AG09309 (cell line): Measurements from ENCODE around the gene NRG3.

Experiments used
- DNase-seq: peaks from one replicate; pipeline ENCODE4 v3.0.0-alpha.2; 2010; ENCODE audit warnings: low read depth
- H3K4me3 ChIP-seq: 2 replicates; pipeline ENCODE4 v1.5.1; 2011; ENCODE audit warnings: mild to moderate bottlenecking, low read depth, low read length, moderate library complexity; ENCODE audit not compliant: control insufficient read depth
- TF ChIP-seq, protein P1 (sequence below): IDR thresholded peaks from 2 replicates; pipeline ENCODE4 v1.5.1; 2011; ENCODE audit warnings: mild to moderate bottlenecking, low read depth, low read length, inconsistent platforms; ENCODE audit not compliant: insufficient read depth, control insufficient read depth; ENCODE audit errors: missing control alignments

NRG3 gene

DNA sequence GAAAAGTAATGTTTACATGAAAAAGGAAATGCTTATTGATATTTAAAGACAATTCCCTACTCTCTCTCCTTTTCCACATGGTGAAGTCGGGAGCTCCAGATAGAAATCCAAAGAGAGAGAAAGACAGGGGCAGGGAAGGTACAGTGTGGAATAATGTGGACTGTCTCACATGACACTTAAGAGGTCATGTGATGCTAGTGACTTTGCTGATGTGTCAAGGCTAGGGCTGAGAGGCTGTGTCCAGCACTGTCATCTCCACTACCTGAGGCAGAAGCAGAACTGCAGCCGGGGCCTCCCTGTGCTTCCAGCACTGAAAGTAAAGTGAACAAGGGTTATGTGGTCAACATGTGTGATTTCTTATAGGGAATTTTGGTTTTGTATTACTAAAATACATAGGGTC lies 26.0 kb downstream of the NRG3 start:
- H3K4me3 ChIP-seq = no peak overlapping the region
- DNase-seq = no peak
- TF ChIP-seq, protein P1, sequence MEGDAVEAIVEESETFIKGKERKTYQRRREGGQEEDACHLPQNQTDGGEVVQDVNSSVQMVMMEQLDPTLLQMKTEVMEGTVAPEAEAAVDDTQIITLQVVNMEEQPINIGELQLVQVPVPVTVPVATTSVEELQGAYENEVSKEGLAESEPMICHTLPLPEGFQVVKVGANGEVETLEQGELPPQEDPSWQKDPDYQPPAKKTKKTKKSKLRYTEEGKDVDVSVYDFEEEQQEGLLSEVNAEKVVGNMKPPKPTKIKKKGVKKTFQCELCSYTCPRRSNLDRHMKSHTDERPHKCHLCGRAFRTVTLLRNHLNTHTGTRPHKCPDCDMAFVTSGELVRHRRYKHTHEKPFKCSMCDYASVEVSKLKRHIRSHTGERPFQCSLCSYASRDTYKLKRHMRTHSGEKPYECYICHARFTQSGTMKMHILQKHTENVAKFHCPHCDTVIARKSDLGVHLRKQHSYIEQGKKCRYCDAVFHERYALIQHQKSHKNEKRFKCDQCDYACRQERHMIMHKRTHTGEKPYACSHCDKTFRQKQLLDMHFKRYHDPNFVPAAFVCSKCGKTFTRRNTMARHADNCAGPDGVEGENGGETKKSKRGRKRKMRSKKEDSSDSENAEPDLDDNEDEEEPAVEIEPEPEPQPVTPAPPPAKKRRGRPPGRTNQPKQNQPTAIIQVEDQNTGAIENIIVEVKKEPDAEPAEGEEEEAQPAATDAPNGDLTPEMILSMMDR = no peak

DNA sequence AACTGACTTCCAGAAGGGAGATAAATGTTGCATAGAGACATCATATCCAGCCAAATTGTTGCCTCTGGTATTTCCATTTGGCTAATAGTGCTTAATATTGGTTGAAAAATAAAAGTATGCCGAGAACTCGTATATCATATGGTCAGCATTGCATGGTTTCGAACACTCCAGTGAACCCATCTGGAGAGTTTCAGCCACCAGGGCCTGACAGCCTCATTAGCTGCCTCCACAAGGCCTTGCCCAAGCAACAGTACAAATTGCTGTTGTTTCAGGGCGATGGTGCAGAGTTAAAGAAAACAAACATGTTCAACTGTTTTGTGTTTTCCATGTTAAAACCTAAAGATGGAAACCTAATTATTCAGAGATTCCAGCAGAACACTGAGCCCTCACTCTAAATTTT lies 28.5 kb downstream of the NRG3 start:
- no peak overlapping the region for H3K4me3 ChIP-seq
- TF ChIP-seq, protein P1 = no peak
- DNase-seq = no peak

DNA sequence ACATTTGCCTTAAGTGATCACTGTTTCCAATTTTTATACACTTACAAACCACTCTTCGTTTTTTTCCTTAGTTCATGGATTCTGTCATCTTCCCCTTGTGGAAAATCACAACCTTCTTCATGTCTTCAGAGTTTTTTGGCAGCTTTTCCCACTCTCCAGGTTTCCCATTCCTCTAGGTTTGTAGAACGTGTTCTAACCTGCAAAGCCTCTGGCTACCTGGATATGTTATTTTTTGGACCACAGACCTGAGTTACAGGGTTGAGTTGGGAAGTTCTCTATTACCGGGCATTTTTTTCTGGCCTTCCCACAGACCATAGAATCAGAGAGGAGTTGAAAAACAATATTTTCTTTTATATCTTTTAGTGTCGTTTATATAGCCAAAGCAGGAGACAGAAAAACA lies 30.2 kb downstream of the NRG3 start:
- DNase-seq = no peak
- TF ChIP-seq, protein P1 = no peak
- no peak overlapping the region for H3K4me3 ChIP-seq

DNA sequence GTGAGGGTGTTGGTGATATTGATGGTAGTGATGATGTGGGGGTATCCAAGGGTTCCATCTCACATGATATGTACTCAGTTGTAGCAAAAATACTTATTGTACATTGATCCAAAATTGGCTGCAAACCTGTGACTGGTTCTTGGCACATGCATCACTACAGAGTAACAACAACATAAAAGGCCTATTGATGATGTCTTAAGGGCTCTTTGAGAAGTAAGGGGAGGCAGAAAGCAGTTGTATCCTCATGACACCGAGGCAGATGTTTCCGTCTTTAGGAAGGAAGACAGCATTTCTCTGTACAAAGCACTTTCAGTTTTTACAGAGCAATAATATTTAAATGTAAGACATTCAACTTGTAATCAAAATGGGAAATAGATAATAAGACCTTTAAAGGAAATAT lies 34.5 kb downstream of the NRG3 start:
- no peak for DNase-seq
- H3K4me3 ChIP-seq = no peak overlapping the region
- TF ChIP-seq, protein P1 = no peak

DNA sequence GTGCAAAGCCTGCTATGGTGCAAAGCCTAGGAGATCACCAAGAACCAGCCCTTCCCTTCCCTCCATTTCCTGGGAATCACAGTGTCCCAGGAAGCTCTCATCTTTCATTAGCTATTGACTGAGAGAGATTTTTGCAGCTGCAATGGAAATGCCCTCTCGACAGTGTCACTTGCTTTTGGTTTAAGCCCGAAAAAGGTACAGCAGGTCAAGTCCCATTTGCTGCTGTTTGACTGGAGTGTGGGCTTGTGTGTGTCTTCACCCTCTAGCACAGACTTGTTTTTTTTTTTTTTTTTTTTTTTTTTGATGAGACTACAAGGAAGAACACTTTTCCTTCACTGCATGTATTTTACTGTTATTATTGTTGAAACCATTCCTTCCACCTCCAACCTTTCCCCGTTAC lies 36.3 kb downstream of the NRG3 start:
- H3K4me3 ChIP-seq = no peak overlapping the region
- TF ChIP-seq, protein P1 = no peak
- no peak for DNase-seq

DNA sequence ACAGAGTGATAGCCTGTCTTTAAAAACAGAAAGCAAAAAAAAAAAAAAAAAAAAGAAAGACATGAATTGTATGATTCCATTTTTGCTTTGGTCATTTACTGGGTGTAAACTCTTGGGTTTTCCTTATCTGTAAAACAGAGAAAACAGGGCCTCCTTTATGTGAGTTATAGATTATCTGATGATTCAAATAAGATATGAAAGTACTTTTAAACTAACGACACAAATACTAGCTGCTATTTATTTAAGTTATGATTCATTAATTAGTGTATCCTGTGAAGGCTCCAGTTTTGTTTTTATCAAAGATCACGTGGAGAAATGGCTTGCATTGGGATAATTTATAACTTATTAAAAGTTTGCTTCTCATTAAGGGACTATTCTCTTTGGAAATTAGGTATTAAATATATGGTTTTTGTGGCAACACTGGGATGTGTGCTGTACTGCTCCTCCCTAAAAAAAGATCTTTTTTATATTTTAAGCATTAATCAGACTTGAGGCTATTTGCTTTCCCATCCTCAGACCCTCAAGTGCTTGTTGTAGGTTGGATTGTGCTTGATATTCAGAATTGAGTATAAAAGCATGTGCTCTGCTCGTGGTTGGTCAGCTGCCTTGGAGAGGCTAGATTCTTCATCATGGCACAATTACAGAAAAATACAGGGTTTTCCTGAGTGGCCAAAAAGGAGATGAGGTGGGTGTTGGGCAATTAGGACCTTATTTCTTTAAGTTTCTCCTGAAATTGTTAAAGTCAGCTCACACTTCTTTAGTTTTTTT lies 39.9 kb downstream of the NRG3 start:
- DNase-seq = no peak
- TF ChIP-seq, protein P1 = no peak
- H3K4me3 ChIP-seq = no peak overlapping the region
